ENCODE data around the gene DHX58.
A peak's percentile ranks its signal among the peaks of the same experiment; 100 is the strongest.

Gene DHX58

DNA sequence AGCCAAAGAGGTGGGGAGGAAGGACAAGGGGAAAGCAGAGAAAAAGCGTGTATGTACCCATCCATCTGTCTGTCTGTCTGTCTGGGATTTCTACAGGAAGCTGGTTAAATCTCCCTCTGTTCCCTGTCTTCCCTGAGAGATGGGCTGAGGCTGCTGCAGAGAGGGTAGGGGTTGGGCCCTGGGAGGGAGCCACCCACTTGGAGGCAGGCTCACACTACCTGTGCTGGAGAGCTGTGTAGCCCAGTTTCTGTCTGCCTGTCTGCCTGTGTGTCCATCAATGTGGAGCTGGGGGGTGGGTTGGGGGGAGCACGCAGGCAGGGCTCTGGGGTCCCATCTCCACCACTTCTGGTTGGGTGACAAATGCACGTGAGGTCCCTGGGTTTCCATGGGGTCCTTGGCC, 43.5 kb downstream of the DHX58 start:
- TF ChIP-seq YY1 (IDR thresholded peaks at IDR 0.05; ENCODE audit: low read depth) = no peak
- TF ChIP-seq, protein P1, sequence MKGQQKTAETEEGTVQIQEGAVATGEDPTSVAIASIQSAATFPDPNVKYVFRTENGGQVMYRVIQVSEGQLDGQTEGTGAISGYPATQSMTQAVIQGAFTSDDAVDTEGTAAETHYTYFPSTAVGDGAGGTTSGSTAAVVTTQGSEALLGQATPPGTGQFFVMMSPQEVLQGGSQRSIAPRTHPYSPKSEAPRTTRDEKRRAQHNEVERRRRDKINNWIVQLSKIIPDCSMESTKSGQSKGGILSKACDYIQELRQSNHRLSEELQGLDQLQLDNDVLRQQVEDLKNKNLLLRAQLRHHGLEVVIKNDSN (IDR thresholded peaks at IDR 0.05) = no peak
- TF ChIP-seq RAD21 (IDR thresholded peaks at IDR 0.05; ENCODE audit: low read depth) = no peak
- TF ChIP-seq TAF1 (IDR thresholded peaks at IDR 0.05; ENCODE audit: low read depth) = no peak
- TF ChIP-seq, protein P2, sequence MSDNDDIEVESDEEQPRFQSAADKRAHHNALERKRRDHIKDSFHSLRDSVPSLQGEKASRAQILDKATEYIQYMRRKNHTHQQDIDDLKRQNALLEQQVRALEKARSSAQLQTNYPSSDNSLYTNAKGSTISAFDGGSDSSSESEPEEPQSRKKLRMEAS (IDR thresholded peaks at IDR 0.05) = no peak

DNA sequence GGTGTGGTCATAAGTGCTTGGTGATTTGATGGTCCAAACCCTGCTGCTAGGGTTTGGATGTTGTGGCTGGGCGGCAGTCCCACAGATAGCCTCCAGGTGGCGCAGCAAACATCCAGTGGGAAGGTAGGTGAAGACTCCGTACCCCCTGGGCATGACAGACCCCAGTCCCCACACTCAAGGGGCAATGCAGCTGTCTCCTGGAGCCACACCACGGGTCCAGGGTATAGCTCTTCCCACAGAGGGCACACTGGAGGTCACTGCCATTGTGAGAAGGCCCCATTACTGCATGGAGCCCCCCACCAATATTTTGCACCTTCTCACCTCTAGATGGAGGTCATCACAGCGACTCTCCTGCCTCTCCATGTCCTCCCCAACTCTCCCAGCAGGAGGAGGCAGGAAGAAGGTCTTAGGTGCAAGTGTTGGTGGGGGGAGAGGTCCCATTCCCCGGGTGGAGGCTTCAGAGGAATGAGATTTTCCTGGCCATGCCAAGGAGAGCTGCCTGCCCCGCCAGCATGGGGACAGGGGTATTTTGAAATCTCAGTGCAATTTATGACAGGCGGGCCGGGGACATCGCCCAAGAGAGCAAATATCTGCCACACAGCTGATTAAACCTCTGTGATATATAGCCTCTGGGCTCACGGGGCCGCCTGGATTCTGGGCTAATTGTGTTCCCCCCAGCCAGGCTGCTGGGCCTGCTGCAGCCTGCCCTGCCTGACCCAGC, 45.0 kb downstream of the DHX58 start:
- peak; percentile 76 for TF ChIP-seq RAD21 (IDR thresholded peaks at IDR 0.05; ENCODE audit: low read depth)
- no peak for TF ChIP-seq CREB1 (IDR thresholded peaks at IDR 0.05; ENCODE audit: low read depth)
- TF ChIP-seq ZBTB7A (IDR thresholded peaks at IDR 0.05; ENCODE audit: low read depth) = peak; percentile 64; the same call in 1 of the 2 replicates

DNA sequence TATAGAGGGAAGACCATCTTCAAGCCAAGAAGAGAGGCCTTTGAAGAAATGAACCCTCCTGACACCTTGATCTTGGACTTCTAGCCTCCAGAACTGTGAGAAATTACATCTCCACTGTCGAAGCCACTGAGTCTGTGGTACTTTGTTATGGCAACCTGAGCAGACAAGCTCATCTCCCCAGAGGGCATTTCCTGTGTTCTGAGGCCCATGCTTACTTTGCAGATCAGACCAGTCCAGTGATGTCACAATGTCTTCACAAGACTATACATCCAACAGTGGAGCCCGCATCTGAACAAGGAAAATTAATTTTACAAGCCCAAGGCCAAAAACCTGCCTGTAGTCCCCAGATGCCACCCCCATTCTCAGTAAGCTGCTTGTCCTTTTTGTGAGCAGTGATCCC, 47.3 kb downstream of the DHX58 start:
- TF ChIP-seq ZBTB7A (IDR thresholded peaks at IDR 0.05; ENCODE audit: low read depth) = no peak
- no peak for TF ChIP-seq TCF12 (IDR thresholded peaks at IDR 0.05; ENCODE audit: low read depth)
- TF ChIP-seq YY1 (IDR thresholded peaks at IDR 0.05; ENCODE audit: low read depth) = no peak
- TF ChIP-seq, protein P1 (IDR thresholded peaks at IDR 0.05) = no peak
- no peak for TF ChIP-seq TAF1 (IDR thresholded peaks at IDR 0.05; ENCODE audit: low read depth)
- TF ChIP-seq, protein P2 (IDR thresholded peaks at IDR 0.05) = no peak

DNA sequence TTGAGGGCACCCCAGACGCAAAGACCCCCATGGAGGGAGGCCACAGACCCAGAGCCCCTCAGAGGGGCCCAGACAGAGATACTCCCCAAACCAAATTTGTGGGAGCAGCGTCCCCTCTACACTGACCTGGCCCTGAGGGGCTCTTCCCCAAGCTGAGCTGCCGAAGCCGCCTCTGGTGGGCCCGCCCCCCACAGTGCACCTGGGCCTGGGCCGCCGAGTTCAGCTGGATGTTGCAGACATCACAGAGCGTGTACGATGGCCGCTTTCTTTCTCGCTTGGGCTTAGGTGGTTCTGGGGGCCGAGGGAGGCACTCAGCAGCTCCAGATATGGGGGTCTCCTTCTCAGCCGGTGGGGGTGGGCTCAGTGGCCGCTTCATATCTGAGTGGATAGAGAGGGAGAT, 49.8 kb downstream of the DHX58 start:
- TF ChIP-seq, protein P2 (IDR thresholded peaks at IDR 0.05) = no peak
- TF ChIP-seq ZBTB7A (IDR thresholded peaks at IDR 0.05; ENCODE audit: low read depth) (no peak), TEAD4 (IDR thresholded peaks at IDR 0.05) (no peak), CEBPB (IDR thresholded peaks at IDR 0.05) (no peak), TCF12 (IDR thresholded peaks at IDR 0.05; ENCODE audit: low read depth) (no peak), RAD21 (IDR thresholded peaks at IDR 0.05; ENCODE audit: low read depth) (no peak), NFIC (IDR thresholded peaks at IDR 0.05) (no peak), YY1 (IDR thresholded peaks at IDR 0.05; ENCODE audit: low read depth) (no peak), CREB1 (IDR thresholded peaks at IDR 0.05; ENCODE audit: low read depth) (no peak), EP300 (IDR thresholded peaks at IDR 0.05; ENCODE audit: borderline replicate concordance) (no peak), TAF1 (IDR thresholded peaks at IDR 0.05; ENCODE audit: low read depth) (no peak), FOXM1 (IDR thresholded peaks at IDR 0.05; ENCODE audit: borderline replicate concordance, low read depth) (no peak), EGR1 (IDR thresholded peaks at IDR 0.05) (no peak)
- TF ChIP-seq, protein P1 (IDR thresholded peaks at IDR 0.05) = no peak
- TF ChIP-seq, protein P3, sequence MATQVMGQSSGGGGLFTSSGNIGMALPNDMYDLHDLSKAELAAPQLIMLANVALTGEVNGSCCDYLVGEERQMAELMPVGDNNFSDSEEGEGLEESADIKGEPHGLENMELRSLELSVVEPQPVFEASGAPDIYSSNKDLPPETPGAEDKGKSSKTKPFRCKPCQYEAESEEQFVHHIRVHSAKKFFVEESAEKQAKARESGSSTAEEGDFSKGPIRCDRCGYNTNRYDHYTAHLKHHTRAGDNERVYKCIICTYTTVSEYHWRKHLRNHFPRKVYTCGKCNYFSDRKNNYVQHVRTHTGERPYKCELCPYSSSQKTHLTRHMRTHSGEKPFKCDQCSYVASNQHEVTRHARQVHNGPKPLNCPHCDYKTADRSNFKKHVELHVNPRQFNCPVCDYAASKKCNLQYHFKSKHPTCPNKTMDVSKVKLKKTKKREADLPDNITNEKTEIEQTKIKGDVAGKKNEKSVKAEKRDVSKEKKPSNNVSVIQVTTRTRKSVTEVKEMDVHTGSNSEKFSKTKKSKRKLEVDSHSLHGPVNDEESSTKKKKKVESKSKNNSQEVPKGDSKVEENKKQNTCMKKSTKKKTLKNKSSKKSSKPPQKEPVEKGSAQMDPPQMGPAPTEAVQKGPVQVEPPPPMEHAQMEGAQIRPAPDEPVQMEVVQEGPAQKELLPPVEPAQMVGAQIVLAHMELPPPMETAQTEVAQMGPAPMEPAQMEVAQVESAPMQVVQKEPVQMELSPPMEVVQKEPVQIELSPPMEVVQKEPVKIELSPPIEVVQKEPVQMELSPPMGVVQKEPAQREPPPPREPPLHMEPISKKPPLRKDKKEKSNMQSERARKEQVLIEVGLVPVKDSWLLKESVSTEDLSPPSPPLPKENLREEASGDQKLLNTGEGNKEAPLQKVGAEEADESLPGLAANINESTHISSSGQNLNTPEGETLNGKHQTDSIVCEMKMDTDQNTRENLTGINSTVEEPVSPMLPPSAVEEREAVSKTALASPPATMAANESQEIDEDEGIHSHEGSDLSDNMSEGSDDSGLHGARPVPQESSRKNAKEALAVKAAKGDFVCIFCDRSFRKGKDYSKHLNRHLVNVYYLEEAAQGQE (IDR thresholded peaks at IDR 0.05; ENCODE audit: low read depth) = no peak

DNA sequence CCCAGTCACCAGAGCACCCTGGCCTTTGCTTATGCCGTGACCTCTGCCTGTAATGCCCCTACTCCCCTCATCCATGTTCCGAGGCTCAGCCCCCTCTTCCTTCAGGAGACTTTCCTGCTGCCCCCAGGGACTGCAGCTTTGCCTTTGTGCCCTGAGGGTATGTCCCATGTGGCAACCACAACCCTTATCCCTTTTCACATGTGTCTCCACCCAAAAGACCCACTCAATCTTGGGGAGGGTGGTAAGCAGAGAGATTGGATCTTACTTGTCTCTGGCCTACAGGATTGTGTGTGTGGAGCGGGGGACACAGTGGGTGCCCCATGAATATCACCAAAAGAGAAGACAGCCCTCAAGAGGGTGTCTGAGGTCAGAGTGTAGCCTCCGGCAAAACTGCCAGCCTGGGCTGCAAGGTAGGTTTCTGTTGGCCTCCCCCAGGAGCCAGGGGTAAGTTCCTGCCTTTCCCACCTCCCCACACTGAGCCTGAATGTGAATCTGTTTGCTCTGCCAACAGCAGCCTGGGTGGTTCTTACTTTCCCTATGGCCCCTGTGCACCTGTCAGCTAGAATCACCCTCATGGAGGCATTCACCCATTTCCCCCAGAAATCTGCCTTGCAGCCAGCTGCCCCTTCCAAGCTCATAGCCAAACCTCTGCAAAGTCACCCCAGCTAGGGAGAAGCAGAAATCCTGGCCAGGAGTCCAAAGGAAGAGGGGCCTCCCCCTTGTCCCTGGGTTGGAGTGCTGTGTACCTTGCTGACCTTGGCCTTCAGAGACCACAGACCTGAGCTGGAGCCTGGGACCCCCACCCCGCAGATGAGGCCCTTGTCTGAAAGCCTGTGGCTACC, 50.6 kb downstream of the DHX58 start:
- TF ChIP-seq CREB1 (IDR thresholded peaks at IDR 0.05; ENCODE audit: low read depth) (no peak), YY1 (IDR thresholded peaks at IDR 0.05; ENCODE audit: low read depth) (no peak), RAD21 (IDR thresholded peaks at IDR 0.05; ENCODE audit: low read depth) (no peak), TCF12 (IDR thresholded peaks at IDR 0.05; ENCODE audit: low read depth) (no peak), EGR1 (IDR thresholded peaks at IDR 0.05) (no peak), TEAD4 (IDR thresholded peaks at IDR 0.05) (no peak), ZBTB7A (IDR thresholded peaks at IDR 0.05; ENCODE audit: low read depth) (no peak), CEBPB (IDR thresholded peaks at IDR 0.05) (no peak), EP300 (IDR thresholded peaks at IDR 0.05; ENCODE audit: borderline replicate concordance) (no peak), TAF1 (IDR thresholded peaks at IDR 0.05; ENCODE audit: low read depth) (no peak), NFIC (IDR thresholded peaks at IDR 0.05) (no peak), FOXM1 (IDR thresholded peaks at IDR 0.05; ENCODE audit: borderline replicate concordance, low read depth) (no peak)
- TF ChIP-seq, protein P2 (IDR thresholded peaks at IDR 0.05) = no peak
- TF ChIP-seq, protein P3 (IDR thresholded peaks at IDR 0.05; ENCODE audit: low read depth) = no peak
- TF ChIP-seq, protein P1 (IDR thresholded peaks at IDR 0.05) = no peak
